Fibroblast of skin of left biceps (primary cell): ENCODE measurements around the gene LRRC49.
"Not testable (repeated sequence)": the region's sequence is repeated elsewhere in the genome, so short reads cannot be mapped to it uniquely, and the experiment has no call there.

Experiments used
- DNase-seq, 2 experiments: peaks; one replicate each; pipeline ENCODE4 v3.0.0-alpha.2; 2013; ENCODE audit warnings: low read depth in 2 of 2

The LRRC49 gene

GRCh38 chr15:70867911-70868467 lies 24.6 kb upstream of the LRRC49 start:
- DNase-seq: peak; percentile 81 to 83

GRCh38 chr15:70869346-70869745 lies 23.3 kb upstream of the LRRC49 start:
- DNase-seq: no peak

- DNase-seq: peak; percentile 79 to 85
Measured at GRCh38 chr15:70870051-70870450, 22.6 kb upstream of the LRRC49 start.

- not testable (repeated sequence) for DNase-seq
Measured at GRCh38 chr15:70871490-70871889, 21.1 kb upstream of the LRRC49 start.

- no peak for DNase-seq
Measured at GRCh38 chr15:70873232-70874054, 19.2 kb upstream of the LRRC49 start.

- DNase-seq: no peak
Measured at GRCh38 chr15:70875001-70875782, 17.4 kb upstream of the LRRC49 start.

- no peak for DNase-seq
Measured at GRCh38 chr15:70876011-70876410, 16.6 kb upstream of the LRRC49 start.

GRCh38 chr15:70876683-70877082 lies 15.9 kb upstream of the LRRC49 start:
- DNase-seq: no peak

GRCh38 chr15:70879401-70879800 lies 13.2 kb upstream of the LRRC49 start:
- no peak for DNase-seq

- no peak for DNase-seq
Measured at GRCh38 chr15:70880781-70881180, 11.8 kb upstream of the LRRC49 start.

GRCh38 chr15:70882361-70882760 lies 10.3 kb upstream of the LRRC49 start:
- no peak for DNase-seq

GRCh38 chr15:70892912-70893560 lies 410 bp downstream of the LRRC49 start:
- DNase-seq: peak; percentile 28 to 29

GRCh38 chr15:70902107-70902506 lies 9.5 kb downstream of the LRRC49 start:
- DNase-seq: peak; percentile 58 to 59

- DNase-seq: peak in 1 of 2 experiments; percentile 23
Measured at GRCh38 chr15:70906842-70907241, 14.2 kb downstream of the LRRC49 start.

GRCh38 chr15:70907784-70908471 lies 15.3 kb downstream of the LRRC49 start:
- no peak for DNase-seq

- no peak for DNase-seq
Measured at GRCh38 chr15:70910958-70911357, 18.3 kb downstream of the LRRC49 start.

GRCh38 chr15:70912187-70912586 lies 19.6 kb downstream of the LRRC49 start:
- DNase-seq: no peak

- no peak for DNase-seq
Measured at GRCh38 chr15:70916531-70916930, 23.9 kb downstream of the LRRC49 start.

GRCh38 chr15:70917955-70918354 lies 25.3 kb downstream of the LRRC49 start:
- DNase-seq: no peak

- no peak for DNase-seq
Measured at GRCh38 chr15:70920981-70921696, 28.5 kb downstream of the LRRC49 start.

GRCh38 chr15:70922119-70922518 lies 29.5 kb downstream of the LRRC49 start:
- DNase-seq: no peak
